Measurements from ENCODE around the gene HOTAIR.

HOTAIR gene

DNA sequence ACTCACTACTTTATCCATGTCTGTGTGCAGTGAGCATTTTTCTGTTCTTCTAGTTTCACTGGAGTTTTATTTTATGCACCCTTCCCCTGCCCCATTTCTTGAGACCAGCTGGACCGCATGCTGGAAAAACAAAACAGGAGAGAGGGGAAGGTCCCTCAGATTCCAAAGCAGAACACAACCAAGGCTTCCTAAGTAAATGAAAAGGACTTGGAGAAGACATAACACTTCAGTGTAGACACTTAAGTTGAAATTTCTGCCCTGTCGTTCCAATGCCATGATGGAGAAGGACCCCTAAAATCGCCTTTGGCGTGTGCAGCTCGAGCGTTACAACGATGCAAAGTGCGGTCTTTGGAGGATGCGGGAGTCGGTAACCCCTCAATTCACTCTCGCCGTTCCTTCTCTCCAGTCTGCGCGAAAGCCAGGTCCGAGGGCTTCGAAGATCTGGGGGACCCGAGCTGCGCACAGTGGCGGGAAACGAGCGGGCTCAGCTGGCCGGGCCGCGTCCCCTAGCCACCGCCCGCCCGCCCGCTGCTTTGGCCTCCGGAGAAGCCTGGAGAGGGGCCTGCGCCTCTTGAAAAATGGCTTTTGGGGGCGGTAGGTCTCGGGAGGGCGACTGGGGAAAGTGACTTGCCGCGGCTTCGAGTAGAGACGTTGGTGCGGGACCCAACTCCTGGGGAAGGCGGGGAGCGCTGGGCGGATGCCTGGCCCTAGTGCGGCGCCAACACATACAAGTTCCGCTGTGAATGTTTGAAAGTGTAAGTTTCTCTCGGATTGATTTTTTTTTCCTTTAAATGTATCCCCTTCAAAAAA is 47.3 kb downstream of the HOTAIR start:
- Histone ChIP-seq H3K27me3 (ENCODE audit: insufficient read depth, low read length) (peaks cover 100% of the 10 kb centered on the region), H3K9me3 (ENCODE audit: insufficient read depth, low read depth, low read length) (peaks cover 3% of the 10 kb centered on the region; the same call in 1 of the 2 replicates), H3K4me1 (ENCODE audit: insufficient read depth, low read length) (no peaks in the 10 kb centered on the region), H3K27ac (ENCODE audit: low read length) (no peak overlapping the region), H3K9ac (ENCODE audit: low read depth, low read length) (no peak overlapping the region), H3K4me3 (ENCODE audit: low read length) (no peak overlapping the region), H3K36me3 (ENCODE audit: insufficient read depth, low read depth, low read length) (no peaks in the 10 kb centered on the region)

DNA sequence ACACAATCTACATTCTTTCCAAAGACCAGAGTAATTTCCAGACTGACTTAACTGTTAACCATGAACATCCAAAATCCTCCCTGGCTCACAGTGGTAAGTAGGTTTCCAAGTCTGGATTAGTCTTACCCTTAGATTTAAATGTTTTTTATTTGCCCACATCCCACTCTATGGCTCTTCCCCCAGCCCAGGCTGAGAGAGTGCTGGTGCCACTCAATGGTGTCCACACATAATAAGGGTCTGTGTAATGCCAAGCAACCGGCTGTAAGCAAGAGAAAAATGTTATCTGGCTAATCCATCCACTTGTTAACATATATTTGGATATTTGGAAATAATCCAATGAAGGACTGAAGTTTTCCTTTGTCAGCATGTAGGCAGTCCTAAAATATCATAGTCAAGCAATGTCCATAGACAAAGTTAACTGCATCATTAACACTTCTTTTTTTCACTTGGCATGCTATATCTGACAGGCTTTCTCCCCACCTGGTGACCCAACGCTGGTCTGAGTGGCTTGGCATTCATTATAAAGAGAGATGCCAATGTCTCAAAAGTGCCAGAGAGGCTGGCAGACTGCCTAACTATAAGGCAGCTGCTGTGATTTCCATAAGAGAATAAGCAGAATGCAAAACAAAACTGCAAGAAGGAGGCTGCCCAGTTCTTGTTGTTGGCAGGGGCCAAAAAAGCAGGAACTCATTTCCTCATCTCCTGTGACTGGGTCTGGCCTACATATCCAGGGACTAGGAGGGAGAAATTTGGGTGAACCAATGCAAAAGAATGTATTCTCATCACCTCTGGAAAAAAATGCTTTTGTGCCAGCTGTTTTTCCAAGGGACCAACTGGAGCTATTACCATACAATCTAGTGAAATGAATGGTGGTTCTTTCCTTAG is 50.0 kb downstream of the HOTAIR start:
- Histone ChIP-seq H3K4me1 (ENCODE audit: insufficient read depth, low read length) (no peaks in the 10 kb centered on the region), H3K36me3 (ENCODE audit: insufficient read depth, low read depth, low read length) (no peaks in the 10 kb centered on the region), H3K4me3 (ENCODE audit: low read length) (no peak overlapping the region), H3K27ac (ENCODE audit: low read length) (no peak overlapping the region), H3K9me3 (ENCODE audit: insufficient read depth, low read depth, low read length) (peaks cover 3% of the 10 kb centered on the region; the same call in 1 of the 2 replicates), H3K9ac (ENCODE audit: low read depth, low read length) (no peak overlapping the region), H3K27me3 (ENCODE audit: insufficient read depth, low read length) (peaks cover 100% of the 10 kb centered on the region)

DNA sequence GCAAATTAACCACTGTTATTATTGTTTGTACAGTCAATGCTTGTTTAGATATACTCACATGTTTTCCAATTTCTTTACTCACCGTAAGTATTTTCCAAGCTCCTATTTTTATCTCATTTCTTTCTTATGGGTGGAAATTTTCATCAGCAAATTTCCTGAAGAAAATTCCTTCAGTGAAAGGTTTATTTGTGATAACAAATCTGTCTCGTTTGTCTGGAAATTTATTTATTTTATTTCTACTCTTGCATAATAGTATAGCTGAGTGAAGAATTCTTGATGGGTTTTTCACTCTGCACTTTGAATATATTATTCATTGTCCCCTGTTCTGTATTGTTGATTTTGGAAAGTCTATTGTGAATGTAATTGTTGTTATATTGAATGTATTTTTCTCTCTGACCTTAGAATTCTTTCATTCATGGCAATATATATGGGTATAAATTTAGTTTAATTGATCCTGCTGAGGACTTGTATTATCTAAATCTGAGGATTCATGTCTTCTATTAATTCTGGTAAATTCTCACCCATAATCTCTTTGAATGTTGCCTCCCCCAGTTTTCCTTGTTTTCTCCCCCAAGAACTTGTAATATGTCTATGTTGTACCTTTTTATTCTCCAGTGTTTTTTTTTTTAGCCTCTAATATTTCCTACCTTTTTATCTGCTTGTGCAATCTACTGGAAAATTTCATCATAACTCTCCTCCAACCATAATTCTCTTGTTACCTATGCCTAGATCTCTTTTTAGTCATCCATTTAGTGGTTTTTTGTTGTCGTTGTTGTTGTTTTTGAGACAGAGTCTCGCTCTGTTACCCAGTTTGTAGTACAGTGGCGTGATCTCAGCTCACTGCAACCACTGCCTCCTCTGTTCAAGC is 57.7 kb downstream of the HOTAIR start:
- Histone ChIP-seq H3K4me3 (ENCODE audit: low read length) (no peak overlapping the region), H3K27me3 (ENCODE audit: insufficient read depth, low read length) (peaks cover 83% of the 10 kb centered on the region)

More for the DNA sequence above, 57.7 kb downstream of the HOTAIR start:
- Histone ChIP-seq H3K9me3 (ENCODE audit: insufficient read depth, low read depth, low read length) (no peaks in the 10 kb centered on the region), H3K27ac (ENCODE audit: low read length) (no peak overlapping the region), H3K9ac (ENCODE audit: low read depth, low read length) (no peak overlapping the region), H3K36me3 (ENCODE audit: insufficient read depth, low read depth, low read length) (no peaks in the 10 kb centered on the region), H3K4me1 (ENCODE audit: insufficient read depth, low read length) (no peaks in the 10 kb centered on the region)
